Measurements from ENCODE around the gene MYRIP. TPM values are rescaled to one million over a fixed set of nuclear protein-coding genes. Genes with fewer than 3 reads are reported as not detected.
"Not testable (repeated sequence)": the region's sequence is repeated elsewhere in the genome, so short reads cannot be mapped to it uniquely, and the experiment has no call there.

Gene MYRIP
- total RNA-seq, 2 experiments from 2014 or later, result not detected

GRCh38 chr3:39989746-39990145, 180.3 kb downstream of the MYRIP start:
- CTCF ChIA-PET, result interaction anchor here (0.7 to 1.1 kb wide), 2 partner anchors 102 to 239 kb away, joined by 3 read pairs; no protein-coding TSS in a partner anchor
- intact Hi-C loops (cut with micrococcal nuclease), result loop anchor here (2.0 to 5.0 kb wide), 3 partner anchors 267 to 543 kb away; no protein-coding TSS in a partner anchor
- H3K4me1 Mint-ChIP-seq (ENCODE audit: low read depth), result no peaks in the 10 kb centered on the region

DNA sequence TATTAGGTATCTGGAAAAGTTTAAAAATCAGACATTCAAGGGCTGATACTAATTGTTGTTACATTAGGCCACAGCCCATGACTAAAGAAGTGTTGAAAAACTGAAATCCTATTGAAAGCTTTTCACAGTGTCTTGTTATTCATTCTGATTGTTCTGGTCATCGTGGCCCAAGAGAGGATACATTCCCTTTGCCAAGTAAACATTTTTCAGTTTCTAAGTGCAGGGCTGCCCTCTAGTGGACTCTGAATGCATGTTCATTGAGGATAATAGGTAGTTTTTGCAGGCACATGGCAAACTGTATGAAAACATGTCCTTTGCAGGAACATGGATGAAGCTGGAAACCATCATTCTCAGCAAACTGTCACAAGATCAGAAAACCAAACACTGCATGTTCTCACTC, 181.1 kb downstream of the MYRIP start:
- DNase-seq, result peak; percentile 49
- Mint-ChIP-seq H3K4me3 (no peak overlapping the region), H3K27ac (no peak overlapping the region), H3K4me1 (ENCODE audit: low read depth) (no peaks in the 10 kb centered on the region), H3K36me3 (ENCODE audit: low read depth) (no peaks in the 10 kb centered on the region), H3K9me3 (no peaks in the 10 kb centered on the region), H3K27me3 (ENCODE audit: low read depth) (peaks cover 15% of the 10 kb centered on the region)
- intact Hi-C loops (cut with micrococcal nuclease), result loop anchor here (2.0 to 5.0 kb wide), 3 partner anchors 268 to 544 kb away; no protein-coding TSS in a partner anchor
- CTCF ChIA-PET, result interaction anchor here (1.1 to 1.3 kb wide), 2 partner anchors 11 to 101 kb away, joined by 3 to 4 read pairs; no protein-coding TSS in a partner anchor

More at GRCh38 chr3:39989746-39990145, 180.3 kb downstream of the MYRIP start:
- H3K36me3 Mint-ChIP-seq (ENCODE audit: low read depth), result no peaks in the 10 kb centered on the region
- no peak for DNase-seq
- H3K27me3 Mint-ChIP-seq (ENCODE audit: low read depth), result peaks cover 15% of the 10 kb centered on the region
- no peak overlapping the region for H3K4me3 Mint-ChIP-seq
- no peaks in the 10 kb centered on the region for H3K9me3 Mint-ChIP-seq
- H3K27ac Mint-ChIP-seq, result no peak overlapping the region

- DNase-seq, result no peak
- Mint-ChIP-seq H3K9me3 (no peaks in the 10 kb centered on the region), H3K27ac (no peak overlapping the region), H3K27me3 (ENCODE audit: low read depth) (no peaks in the 10 kb centered on the region), H3K4me1 (ENCODE audit: low read depth) (no peaks in the 10 kb centered on the region), H3K4me3 (no peak overlapping the region), H3K36me3 (ENCODE audit: low read depth) (no peaks in the 10 kb centered on the region)
- intact Hi-C loops (cut with micrococcal nuclease), result no loop called here
- CTCF ChIA-PET, result no interaction called here
Measured at GRCh38 chr3:40008796-40009195, 199.4 kb downstream of the MYRIP start.

GRCh38 chr3:40009991-40010390, 200.6 kb downstream of the MYRIP start:
- DNase-seq, result no peak
- H3K4me3 Mint-ChIP-seq, result no peak overlapping the region
- CTCF ChIA-PET, result no interaction called here
- H3K27ac Mint-ChIP-seq, result no peak overlapping the region
- no peaks in the 10 kb centered on the region for H3K9me3 Mint-ChIP-seq
- no peaks in the 10 kb centered on the region for H3K4me1 Mint-ChIP-seq (ENCODE audit: low read depth)
- intact Hi-C loops (cut with micrococcal nuclease), result loop anchor here (10.0 kb wide), 1 partner anchor 165 kb away; no protein-coding TSS in a partner anchor
- peaks cover 3% of the 10 kb centered on the region for H3K27me3 Mint-ChIP-seq (ENCODE audit: low read depth)
- H3K36me3 Mint-ChIP-seq (ENCODE audit: low read depth), result no peaks in the 10 kb centered on the region

GRCh38 chr3:40012381-40012780, 203.0 kb downstream of the MYRIP start:
- Mint-ChIP-seq H3K9me3 (no peaks in the 10 kb centered on the region), H3K27me3 (ENCODE audit: low read depth) (peaks cover 9% of the 10 kb centered on the region), H3K27ac (no peak overlapping the region), H3K36me3 (ENCODE audit: low read depth) (no peaks in the 10 kb centered on the region), H3K4me3 (no peak overlapping the region), H3K4me1 (ENCODE audit: low read depth) (no peaks in the 10 kb centered on the region)
- CTCF ChIA-PET, result interaction anchor here (1.6 kb wide), 1 partner anchor 10 kb away, joined by 3 read pairs; no protein-coding TSS in a partner anchor
- intact Hi-C loops (cut with micrococcal nuclease), result loop anchor here (10.0 kb wide), 1 partner anchor 162 kb away; no protein-coding TSS in a partner anchor
- DNase-seq, result no peak

- intact Hi-C loops (cut with micrococcal nuclease), result loop anchor here (10.0 kb wide), 1 partner anchor 158 kb away; no protein-coding TSS in a partner anchor
- H3K27ac Mint-ChIP-seq, result no peak overlapping the region
- no peaks in the 10 kb centered on the region for H3K36me3 Mint-ChIP-seq (ENCODE audit: low read depth)
- no peaks in the 10 kb centered on the region for H3K4me1 Mint-ChIP-seq (ENCODE audit: low read depth)
- CTCF ChIA-PET, result no interaction called here
- H3K4me3 Mint-ChIP-seq, result no peak overlapping the region
- H3K9me3 Mint-ChIP-seq, result no peaks in the 10 kb centered on the region
- no peak for DNase-seq
- H3K27me3 Mint-ChIP-seq (ENCODE audit: low read depth), result peaks cover 18% of the 10 kb centered on the region
Measured at GRCh38 chr3:40016391-40016790, 207.0 kb downstream of the MYRIP start.

GRCh38 chr3:40018369-40018768, 209.0 kb downstream of the MYRIP start:
- peaks cover 24% of the 10 kb centered on the region for H3K27me3 Mint-ChIP-seq (ENCODE audit: low read depth)
- H3K4me3 Mint-ChIP-seq, result no peak overlapping the region
- no peaks in the 10 kb centered on the region for H3K36me3 Mint-ChIP-seq (ENCODE audit: low read depth)
- H3K27ac Mint-ChIP-seq, result no peak overlapping the region
- intact Hi-C loops (cut with micrococcal nuclease), result loop anchor here (10.0 kb wide), 1 partner anchor 156 kb away; no protein-coding TSS in a partner anchor
- no peak for DNase-seq
- no peaks in the 10 kb centered on the region for H3K9me3 Mint-ChIP-seq
- H3K4me1 Mint-ChIP-seq (ENCODE audit: low read depth), result no peaks in the 10 kb centered on the region
- CTCF ChIA-PET, result no interaction called here

GRCh38 chr3:40019376-40019775, 210.0 kb downstream of the MYRIP start:
- no peak overlapping the region for H3K27ac Mint-ChIP-seq
- CTCF ChIA-PET, result no interaction called here
- no peaks in the 10 kb centered on the region for H3K4me1 Mint-ChIP-seq (ENCODE audit: low read depth)
- H3K9me3 Mint-ChIP-seq, result peaks cover 3% of the 10 kb centered on the region
- peaks cover 24% of the 10 kb centered on the region for H3K27me3 Mint-ChIP-seq (ENCODE audit: low read depth)
- intact Hi-C loops (cut with micrococcal nuclease), result loop anchor here (10.0 kb wide), 1 partner anchor 155 kb away; no protein-coding TSS in a partner anchor
- H3K4me3 Mint-ChIP-seq, result no peak overlapping the region
- DNase-seq, result no peak
- H3K36me3 Mint-ChIP-seq (ENCODE audit: low read depth), result no peaks in the 10 kb centered on the region

DNA sequence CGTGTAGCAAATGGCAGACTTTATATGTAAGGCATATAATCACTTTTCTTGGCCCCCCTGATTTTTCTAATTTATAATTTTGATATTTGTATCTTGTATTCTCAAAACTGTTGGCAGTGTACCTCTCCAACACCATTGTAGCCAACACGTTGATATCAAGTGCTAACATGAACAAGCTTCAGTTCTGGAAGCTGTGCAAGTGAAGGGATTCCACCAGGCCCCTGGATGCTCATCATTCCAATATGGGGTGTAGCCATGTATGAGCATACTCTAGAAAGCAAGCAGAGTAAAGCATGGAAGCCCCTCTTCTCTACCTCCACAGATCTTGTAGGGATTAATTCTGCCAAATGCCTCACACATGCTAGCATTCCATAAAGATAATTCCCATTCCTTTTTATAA, 211.3 kb downstream of the MYRIP start:
- Mint-ChIP-seq H3K4me1 (ENCODE audit: low read depth) (no peaks in the 10 kb centered on the region), H3K27ac (no peak overlapping the region), H3K4me3 (no peak overlapping the region), H3K36me3 (ENCODE audit: low read depth) (no peaks in the 10 kb centered on the region), H3K9me3 (peaks cover 6% of the 10 kb centered on the region), H3K27me3 (ENCODE audit: low read depth) (peaks cover 21% of the 10 kb centered on the region)
- intact Hi-C loops (cut with micrococcal nuclease), result no loop called here
- CTCF ChIA-PET, result no interaction called here
- DNase-seq, result no peak

- H3K36me3 Mint-ChIP-seq (ENCODE audit: low read depth), result no peaks in the 10 kb centered on the region
- peaks cover 21% of the 10 kb centered on the region for H3K27me3 Mint-ChIP-seq (ENCODE audit: low read depth)
- H3K4me1 Mint-ChIP-seq (ENCODE audit: low read depth), result no peaks in the 10 kb centered on the region
- CTCF ChIA-PET, result no interaction called here
- peaks cover 12% of the 10 kb centered on the region for H3K9me3 Mint-ChIP-seq
- H3K4me3 Mint-ChIP-seq, result no peak overlapping the region
- H3K27ac Mint-ChIP-seq, result no peak overlapping the region
- intact Hi-C loops (cut with micrococcal nuclease), result no loop called here
- no peak for DNase-seq
Measured at GRCh38 chr3:40021338-40021737, 211.9 kb downstream of the MYRIP start.

GRCh38 chr3:40022297-40022827, 213.0 kb downstream of the MYRIP start:
- H3K4me1 Mint-ChIP-seq (ENCODE audit: low read depth), result no peaks in the 10 kb centered on the region
- CTCF ChIA-PET, result no interaction called here
- peaks cover 21% of the 10 kb centered on the region for H3K9me3 Mint-ChIP-seq
- H3K27me3 Mint-ChIP-seq (ENCODE audit: low read depth), result peaks cover 15% of the 10 kb centered on the region
- no peak for DNase-seq
- intact Hi-C loops (cut with micrococcal nuclease), result no loop called here
- no peak overlapping the region for H3K27ac Mint-ChIP-seq
- H3K4me3 Mint-ChIP-seq, result no peak overlapping the region
- H3K36me3 Mint-ChIP-seq (ENCODE audit: low read depth), result no peaks in the 10 kb centered on the region

DNA sequence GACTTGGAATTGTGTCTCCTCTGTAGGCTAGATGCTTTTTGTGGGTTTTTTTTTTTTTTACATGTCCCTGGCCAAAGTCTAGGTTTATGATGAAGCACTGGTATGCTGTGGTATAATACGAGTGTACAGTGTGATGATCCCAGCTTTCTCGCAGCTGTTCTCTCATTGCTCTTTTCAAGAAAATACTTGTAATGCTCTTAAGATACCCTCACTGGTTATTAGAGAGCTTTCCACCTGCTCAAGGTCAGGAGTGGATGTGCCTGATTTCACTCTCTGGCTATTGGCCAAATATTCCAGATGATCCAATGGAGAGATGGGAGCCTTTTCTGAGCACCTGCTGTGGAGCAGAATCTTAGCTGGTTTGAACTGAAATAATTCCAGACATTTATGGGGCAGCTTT, 215.1 kb downstream of the MYRIP start:
- H3K4me1 Mint-ChIP-seq (ENCODE audit: low read depth), result no peaks in the 10 kb centered on the region
- CTCF ChIA-PET, result no interaction called here
- peaks cover 9% of the 10 kb centered on the region for H3K27me3 Mint-ChIP-seq (ENCODE audit: low read depth)
- H3K27ac Mint-ChIP-seq, result no peak overlapping the region
- no peaks in the 10 kb centered on the region for H3K36me3 Mint-ChIP-seq (ENCODE audit: low read depth)
- no peak for DNase-seq
- intact Hi-C loops (cut with micrococcal nuclease), result no loop called here
- no peak overlapping the region for H3K4me3 Mint-ChIP-seq
- peaks cover 21% of the 10 kb centered on the region for H3K9me3 Mint-ChIP-seq

DNA sequence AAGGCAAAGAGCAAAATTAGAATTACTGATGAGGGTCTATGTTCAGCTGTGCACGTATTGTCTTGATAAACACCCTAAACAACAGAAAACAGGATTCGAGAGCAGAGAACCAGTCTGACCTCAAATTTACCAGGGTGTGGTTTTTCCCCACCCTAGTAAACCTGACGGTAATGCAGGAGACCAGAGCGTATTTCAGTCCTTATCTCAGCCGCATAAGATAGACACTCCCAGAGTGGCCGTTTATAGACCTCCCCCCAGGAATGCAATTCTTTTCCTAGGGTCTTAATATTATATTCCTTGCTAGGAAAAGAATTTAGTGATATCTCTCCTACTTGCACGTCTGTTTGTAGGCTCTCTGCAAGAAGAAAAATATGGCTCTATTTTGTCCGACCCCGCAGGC, 216.5 kb downstream of the MYRIP start:
- H3K27ac Mint-ChIP-seq; DNase-seq; H3K36me3 Mint-ChIP-seq (ENCODE audit: low read depth); CTCF ChIA-PET; H3K4me1 Mint-ChIP-seq (ENCODE audit: low read depth); intact Hi-C loops (cut with micrococcal nuclease); H3K4me3 Mint-ChIP-seq: not testable (repeated sequence)
- peaks cover 21% of the 10 kb centered on the region for H3K9me3 Mint-ChIP-seq
- H3K27me3 Mint-ChIP-seq (ENCODE audit: low read depth), result peaks cover 11% of the 10 kb centered on the region
